GM12875 (cell line): ENCODE measurements around the gene PML.
"Not testable (repeated sequence)": the region's sequence is repeated elsewhere in the genome, so short reads cannot be mapped to it uniquely, and the experiment has no call there.

ENCODE experiments used
- H3K4me3 ChIP-seq: one replicate; pipeline ENCODE4 v1.5.1; 2011; ENCODE audit warnings: low read depth, low read length, control low read depth
- TF ChIP-seq, protein P1 (sequence below): IDR thresholded peaks from 2 replicates; pipeline ENCODE4 v1.5.1; 2011; ENCODE audit warnings: low read depth, mild to moderate bottlenecking, control low read depth, inconsistent platforms, low read length, moderate library complexity, borderline replicate concordance; ENCODE audit not compliant: insufficient read depth

The PML gene

DNA sequence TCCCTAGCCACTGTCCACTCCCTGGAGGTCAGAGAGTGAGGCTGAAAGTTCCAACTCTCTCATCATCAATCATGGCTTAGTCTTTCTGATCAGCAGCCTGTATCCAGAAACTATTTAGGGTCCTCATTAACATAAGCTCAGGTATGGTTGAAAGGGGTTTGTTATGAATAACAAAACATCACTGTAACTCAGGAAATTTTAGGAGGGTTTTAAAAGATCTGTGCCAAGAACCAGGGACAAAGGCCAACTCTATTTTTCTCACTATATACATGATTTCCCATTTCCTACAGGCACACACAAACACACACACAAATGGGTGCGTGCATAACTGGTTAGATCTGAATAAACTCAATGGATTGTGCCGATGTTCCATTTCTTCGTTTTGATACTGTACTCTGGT is 26.1 kb upstream of the PML start:
- no peak overlapping the region for H3K4me3 ChIP-seq
- TF ChIP-seq, protein P1, sequence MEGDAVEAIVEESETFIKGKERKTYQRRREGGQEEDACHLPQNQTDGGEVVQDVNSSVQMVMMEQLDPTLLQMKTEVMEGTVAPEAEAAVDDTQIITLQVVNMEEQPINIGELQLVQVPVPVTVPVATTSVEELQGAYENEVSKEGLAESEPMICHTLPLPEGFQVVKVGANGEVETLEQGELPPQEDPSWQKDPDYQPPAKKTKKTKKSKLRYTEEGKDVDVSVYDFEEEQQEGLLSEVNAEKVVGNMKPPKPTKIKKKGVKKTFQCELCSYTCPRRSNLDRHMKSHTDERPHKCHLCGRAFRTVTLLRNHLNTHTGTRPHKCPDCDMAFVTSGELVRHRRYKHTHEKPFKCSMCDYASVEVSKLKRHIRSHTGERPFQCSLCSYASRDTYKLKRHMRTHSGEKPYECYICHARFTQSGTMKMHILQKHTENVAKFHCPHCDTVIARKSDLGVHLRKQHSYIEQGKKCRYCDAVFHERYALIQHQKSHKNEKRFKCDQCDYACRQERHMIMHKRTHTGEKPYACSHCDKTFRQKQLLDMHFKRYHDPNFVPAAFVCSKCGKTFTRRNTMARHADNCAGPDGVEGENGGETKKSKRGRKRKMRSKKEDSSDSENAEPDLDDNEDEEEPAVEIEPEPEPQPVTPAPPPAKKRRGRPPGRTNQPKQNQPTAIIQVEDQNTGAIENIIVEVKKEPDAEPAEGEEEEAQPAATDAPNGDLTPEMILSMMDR: no peak

DNA sequence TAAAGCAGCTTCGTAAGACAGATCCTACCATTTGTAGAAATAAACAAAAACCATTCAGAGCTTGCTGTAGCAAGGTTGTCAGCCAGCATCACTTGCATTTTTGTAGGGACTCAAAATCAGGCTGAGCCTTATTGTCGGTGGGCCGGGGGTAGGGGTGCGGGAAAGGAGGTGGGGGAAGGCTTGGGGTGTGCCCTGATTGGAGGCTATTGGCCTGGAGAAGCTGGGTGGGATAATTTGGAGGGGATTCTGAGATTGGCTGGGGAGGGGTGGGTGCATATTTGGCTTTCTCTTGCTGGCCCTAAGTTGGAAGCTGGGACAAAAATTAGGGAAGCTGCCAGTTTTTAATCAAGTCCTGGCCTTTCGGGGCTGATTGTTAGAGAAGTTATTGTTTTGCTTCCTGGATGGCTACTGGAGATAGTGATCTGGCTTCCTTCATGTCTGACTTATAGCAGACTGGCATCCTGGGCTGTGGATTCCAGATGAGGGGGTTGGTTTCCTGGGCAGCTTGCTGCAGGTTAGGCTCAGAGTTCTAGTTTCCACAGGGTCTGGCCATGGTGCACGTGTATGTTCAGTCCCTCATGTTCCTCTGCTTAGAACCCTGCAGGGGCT is 25.3 kb upstream of the PML start:
- H3K4me3 ChIP-seq: no peak overlapping the region
- TF ChIP-seq, protein P1: no peak

DNA sequence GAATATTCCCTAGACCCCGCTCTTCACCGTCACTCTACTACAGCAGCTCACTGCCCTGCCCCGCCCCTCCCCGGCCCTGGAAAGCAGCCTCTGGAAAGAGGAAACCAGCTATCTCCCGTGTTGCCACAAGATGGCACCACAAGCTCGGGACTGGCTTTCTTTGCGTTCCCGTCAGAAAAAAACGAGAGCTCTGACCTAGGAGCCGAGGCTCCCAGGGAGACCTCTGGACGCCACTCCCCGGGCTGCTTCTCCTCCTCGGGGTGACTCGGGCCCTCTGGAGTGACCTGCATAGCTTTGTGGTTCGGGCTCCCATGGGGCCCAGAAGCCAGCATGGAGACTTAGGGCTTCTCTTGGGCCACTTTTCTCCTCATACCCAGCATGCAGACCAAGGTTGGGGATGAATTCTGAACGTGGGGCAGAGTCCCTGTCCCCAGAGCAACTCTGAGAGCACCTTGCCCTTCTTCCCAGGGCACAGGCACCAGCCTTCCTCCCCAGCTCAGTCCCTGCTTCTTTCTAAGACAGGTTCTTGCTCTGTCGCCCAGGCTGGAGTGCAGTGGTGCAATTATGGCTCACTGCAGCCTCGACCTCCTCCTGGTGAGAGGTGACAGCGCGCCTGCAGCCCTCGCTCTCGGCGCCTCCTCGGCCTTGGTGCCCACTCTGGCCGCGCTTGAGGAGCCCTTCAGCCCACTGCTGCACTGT is 21.4 kb upstream of the PML start:
- TF ChIP-seq, protein P1: peak; percentile 87
- no peak overlapping the region for H3K4me3 ChIP-seq

DNA sequence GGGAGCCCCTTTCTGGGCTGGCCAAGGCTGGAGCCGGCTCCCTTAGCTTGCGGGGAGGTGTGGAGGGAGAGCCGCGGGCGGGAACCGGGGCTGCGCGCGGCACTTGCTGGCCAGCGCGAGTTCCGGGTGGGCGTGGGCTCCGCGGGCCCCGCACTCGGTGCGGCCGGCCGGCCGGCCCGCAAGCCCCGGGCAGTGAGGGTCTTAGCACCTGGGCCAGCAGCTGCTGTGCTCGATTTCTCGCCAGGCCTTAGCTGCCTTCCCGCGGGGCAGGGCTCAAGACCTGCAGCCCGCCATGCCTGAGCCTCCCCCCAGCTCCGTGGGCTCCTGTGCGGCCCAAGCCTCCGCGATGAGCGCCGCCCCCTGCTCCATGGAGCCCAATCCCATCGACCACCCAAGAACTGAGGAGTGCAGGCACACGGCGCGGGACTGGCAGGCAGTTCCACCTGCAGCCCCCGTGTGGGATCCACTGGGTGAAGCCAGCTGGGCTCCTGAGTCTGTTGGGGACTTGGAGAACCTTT is 20.8 kb upstream of the PML start:
- not testable (repeated sequence) for H3K4me3 ChIP-seq

DNA sequence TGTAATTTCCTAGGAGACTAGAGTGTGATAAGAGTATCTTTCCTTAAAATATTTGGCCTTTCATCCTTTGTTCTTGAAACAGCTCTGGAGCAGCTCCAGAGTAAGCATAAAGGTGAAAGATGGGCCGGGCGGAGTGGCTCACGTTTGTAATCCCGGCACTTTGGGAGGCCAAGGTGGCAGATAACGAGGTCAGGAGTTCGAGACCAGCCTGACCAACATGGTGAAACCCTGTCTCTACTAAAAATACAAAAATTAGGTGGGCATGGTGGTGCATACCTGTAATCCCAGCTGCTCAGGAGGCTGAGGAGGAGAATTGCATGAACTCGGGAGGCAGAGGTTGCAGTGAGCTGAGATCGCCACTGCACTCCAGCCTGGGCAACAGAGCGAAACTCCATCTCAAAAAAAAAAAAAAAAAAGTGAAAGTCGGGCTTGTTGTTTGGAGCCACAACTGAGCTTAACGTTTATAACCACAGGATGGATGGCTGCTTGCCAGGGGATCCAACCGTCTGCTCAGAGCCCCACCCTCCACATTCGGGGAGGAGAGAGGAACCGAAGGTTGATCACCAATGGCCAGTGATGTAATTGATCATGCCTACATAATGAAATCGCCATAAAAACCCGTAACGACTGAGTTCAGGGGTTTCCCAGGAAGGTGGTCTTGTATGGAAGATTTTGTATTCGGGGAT is 18.9 kb upstream of the PML start:
- H3K4me3 ChIP-seq: not testable (repeated sequence)

DNA sequence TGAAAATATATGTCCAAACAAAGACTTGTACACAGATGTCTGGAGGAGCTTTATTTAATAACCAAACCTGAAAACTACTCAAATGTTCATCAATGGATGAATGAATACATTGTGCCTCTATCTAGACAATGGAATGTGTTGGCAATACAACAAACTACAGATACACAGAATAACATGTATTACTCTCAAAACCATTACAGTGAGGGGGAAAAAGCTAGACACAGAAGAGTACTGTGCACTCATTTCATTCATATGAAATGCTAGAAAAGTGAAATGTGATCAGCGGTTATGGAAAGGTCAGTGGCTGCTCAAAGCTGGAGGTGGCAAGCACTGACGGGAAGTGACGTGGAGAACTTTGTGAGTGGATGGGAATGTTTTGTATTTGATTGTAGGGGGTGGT is 15.6 kb upstream of the PML start:
- TF ChIP-seq, protein P1: no peak
- no peak overlapping the region for H3K4me3 ChIP-seq

DNA sequence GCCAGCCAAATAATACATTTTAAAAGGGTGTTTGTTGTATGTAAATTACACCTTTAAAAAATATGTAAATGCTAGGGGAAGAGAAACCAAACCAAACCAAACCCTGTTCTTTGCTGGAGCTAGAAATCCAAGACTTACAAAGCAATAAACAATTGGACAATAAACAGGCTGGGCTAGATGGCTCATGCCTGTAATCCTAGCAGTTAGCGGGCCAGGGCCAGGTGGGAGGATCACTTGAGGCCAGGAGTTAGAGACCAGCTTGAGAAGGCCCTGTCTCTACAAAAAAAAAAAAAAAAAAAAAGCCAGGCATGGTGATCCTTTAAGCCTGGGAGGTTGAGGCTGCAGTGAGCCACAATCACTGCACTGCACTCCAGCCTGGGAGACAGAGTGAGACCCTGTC is 14.9 kb upstream of the PML start:
- H3K4me3 ChIP-seq: no peak overlapping the region
- TF ChIP-seq, protein P1: no peak

DNA sequence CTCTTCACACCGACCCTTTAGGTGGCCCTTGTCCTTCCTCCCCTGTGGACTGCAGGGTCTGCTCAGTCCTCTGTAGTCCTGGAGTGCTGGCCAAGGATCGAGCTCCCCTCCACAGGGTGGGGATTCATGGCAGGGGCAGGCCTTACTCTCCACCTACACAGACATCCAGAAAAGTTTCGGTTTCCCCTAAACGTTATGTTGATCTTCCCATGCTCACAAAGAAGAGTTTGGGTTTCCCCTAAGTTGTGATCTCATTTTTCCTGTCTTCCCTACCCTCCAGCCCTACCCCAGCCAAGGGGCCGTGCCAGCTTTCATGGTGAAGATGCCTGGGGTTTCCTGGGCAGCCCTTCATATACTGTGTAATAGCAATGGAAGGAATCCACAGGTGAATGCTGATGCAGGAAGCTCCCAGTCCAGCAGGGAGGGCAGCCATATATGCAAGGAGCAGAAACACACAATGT is 12.7 kb upstream of the PML start:
- TF ChIP-seq, protein P1: no peak
- no peak overlapping the region for H3K4me3 ChIP-seq
